ENCODE results near the gene GOLGA1.
"Not testable (repeated sequence)": the region's sequence is repeated elsewhere in the genome, so short reads cannot be mapped to it uniquely, and the experiment has no call there.

The GOLGA1 gene

DNA sequence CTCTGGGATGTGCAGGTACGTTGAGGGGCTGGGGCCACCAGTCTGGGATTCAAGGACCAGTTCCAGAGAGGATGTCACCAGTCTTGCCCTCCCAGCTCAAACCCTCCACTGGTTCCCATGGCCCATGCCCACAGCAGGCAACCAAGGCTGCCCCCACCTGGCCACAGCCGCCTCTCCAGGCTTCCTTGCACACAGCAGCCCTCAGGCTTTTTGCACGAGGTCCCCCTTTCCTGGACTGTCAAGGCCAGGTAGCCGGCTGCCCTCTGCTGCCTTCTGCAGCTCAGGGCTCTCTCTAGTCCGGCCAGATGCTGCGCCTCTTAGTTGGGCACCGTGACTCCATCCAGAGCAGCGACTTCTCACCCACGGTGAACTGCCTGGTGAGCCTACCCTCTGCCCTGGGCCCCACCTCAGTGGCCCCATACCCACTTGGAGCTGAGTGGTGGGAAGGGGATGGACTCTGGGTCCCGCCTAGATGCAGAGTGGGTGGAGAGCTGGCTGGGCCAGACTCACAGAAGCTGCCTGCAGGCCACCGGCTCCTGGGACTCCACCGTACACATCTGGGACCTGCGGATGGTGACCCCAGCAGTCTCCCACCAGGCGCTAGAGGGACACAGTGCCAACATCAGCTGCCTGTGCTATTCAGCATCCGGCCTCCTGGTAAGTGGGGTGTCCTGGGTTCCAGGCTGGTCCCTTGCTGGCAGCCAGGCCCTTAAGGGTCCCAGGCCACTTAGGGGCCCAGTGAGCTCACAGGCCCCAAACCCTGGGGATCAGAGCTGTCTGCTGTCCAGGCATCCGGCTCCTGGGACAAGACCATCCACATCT, 84.7 kb downstream of the GOLGA1 start:
- DNase-seq = peak; percentile 65

DNA sequence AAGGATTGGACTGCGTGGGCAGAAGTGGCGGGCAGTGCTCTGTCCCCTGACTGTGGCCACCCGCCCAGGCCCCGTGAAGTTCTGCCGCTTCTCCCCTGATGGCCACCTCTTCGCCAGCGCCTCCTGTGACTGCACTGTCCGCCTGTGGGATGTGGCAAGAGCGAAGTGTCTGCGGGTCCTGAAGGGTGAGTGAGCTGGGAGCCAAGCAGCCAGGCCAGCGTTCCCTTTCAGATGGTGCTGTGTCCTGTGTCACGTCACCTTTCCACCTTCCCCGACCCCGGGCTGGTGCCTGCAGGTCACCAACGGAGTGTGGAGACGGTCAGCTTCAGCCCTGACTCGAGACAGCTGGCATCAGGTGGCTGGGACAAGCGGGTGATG, 85.3 kb downstream of the GOLGA1 start:
- DNase-seq = no peak

DNA sequence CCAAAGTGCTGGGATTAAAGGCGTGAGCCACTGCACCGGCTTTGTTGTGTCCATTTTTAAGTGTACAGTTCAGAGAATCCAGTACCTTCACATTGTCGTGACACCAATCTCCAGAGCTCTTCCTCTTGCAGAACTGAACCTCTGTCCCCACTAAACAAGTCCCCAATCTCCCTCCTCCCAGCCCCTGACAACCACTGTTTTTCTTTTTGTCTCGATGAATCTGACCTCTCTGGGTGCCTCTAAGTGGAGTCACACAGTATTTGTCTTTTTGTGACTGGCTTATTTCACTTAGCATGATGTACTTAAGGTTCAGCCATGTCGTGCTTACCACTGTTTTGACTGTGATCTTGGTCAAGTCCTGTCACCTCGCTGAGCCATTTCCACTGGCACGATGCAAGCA, 86.1 kb downstream of the GOLGA1 start:
- no peak for DNase-seq

DNA sequence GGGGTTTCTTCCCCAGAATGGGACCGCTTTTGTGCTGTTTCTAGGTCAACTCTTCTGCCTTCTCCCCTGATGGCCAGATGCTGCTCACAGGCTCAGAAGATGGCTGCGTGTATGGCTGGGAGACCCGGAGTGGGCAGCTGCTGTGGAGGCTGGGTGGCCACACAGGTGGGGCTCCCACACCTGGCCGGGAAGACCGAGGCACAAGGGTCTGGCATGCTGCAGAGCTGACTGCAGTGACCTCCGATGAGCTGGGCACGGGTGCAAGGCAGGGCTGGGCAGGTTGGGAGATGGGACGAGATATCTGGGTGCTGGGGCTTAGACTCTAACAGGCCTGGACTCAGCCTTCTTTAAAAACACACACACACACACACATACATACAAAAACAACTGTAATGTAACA, 86.7 kb downstream of the GOLGA1 start:
- no peak for DNase-seq

DNA sequence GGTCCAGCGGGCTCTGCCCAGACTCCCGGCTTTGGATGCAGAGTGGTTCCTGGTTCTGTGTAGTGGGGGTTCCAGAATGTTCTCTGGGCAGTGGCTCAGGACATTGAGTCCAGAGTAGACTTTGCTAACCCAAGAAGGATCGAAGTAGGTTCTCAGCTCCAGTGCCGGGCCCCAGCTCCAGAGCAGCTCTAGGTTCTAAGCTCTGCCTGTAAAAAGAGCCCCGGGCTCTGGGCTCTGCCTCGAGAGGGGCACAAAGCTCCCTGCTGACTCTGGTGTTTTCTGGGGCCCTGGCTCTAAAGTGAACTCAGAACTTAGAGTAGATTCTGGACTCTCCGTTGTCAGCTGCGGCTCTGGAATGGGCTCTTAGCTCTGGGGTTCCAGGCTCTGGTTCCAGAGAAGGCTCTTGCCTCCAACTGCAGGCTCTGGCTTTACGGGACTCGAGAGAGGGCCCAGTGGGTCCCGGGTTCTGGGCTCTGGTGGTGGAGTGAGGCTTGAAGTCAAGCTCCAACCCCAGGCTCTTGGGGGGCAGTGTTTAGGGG, 87.2 kb downstream of the GOLGA1 start:
- DNase-seq = no peak

DNA sequence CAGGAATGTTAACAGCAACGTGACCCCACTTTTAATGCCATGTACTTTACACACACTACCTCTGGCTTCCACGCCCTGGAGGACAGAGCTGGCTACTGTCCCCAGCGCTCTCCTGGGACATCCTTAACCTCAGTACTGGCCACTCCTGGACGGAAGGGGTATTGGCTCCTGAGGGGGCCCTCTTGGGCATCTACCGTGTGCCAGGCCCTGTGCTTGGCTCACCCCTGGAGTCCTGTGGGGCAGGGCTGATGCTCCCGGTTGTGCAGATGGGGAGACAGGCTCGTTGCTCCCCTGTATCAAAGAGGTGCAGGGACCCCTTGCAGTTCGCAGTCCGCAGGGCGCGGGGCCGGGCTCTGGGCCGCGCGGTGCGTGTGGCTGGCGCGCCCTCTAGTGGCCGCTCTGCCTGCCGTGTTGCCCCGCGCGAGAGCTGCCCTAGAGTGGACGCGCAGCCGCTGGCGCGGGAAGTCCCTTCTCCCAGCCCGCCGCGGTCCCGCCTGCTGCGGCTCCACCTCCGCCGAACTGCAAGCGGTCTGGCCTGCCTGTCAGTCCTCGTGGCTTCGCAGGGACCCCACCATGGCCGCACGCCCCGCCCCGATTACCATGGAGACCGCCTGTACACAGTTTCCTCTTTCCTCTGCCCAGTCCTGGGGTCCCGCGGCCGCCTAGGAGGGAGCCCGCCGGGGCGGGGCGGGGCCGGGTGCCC, 87.9 kb downstream of the GOLGA1 start, which contains the start of gene WDR38:
TSS of gene WDR38 (plus strand) at position 632 of the 703 bp plus-strand sequence. CDS start 72 bp downstream, outside the sequence.
- DNase-seq = peak; percentile 81

DNA sequence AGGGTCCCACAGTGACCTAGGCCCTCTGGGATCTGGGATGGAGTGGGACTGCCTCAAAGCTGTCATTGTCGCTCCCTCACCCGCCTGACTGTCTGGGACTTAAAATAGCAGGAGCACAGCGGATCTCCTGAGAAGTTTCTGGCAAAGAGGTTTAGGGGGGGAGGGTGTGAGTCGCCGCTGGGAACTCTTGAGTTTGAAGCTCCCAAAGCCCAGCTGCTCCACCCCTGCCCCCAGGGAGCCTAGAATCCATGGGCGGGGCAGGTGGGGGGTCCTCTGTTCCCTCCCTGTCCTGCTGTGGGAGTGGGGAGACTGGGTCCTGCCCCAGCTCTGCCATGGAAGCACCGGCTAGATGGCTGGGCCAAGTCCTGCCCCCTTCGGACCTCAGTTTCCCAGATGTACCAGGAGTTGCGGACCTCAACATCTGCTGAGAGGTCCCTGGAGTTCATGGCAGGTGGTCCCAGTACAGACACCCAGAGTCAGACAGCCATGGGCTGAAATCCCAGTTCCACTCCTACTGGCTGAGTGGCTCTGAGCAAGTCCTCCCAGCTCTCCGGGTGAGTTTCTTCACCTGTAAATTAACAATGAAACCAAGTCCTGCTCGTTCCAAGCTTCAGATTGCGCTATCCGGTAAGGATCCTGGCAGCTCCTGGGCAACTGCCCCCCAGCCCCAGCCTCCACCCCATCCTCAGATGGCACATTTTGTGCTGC, 88.6 kb downstream of the GOLGA1 start:
- no peak for DNase-seq

DNA sequence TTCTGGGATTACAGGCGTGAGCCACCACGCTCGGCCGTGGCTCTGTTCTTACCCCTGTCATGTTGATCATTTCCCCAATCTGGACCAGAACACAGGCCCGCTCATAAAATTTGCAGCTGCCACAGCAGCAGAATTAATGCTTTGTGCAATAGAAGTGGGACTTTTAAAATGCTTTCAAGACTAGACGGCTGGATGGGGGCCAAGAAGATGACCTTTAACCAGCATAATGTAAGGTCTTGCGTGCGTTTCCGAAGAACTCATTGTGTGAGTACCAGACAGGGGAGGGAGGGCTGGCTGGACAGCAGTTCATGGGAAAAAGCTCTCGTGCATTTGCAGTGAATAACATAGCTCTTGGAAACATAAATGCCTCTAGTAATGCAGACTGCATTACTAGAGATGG, 91.1 kb downstream of the GOLGA1 start:
- DNase-seq = no peak

DNA sequence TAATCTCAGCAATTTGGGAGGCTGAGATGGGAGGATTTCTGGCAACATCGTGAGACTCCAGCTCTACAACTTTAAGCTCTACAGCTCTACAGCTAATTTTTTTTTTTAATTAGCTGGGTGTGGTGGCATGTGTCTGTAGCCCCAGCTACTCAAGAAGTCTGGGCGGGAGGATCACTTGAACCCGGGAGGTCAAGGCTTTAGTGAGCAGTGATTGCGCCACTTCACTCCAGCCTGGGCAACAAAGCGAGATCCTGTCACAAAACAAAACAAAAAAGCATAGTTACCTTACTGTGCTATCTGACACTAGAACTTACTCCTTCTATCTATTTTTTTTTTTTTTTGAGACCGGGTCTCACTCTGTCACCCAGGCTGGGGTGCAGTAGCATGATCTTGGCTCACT, 93.9 kb downstream of the GOLGA1 start:
- DNase-seq = no peak

DNA sequence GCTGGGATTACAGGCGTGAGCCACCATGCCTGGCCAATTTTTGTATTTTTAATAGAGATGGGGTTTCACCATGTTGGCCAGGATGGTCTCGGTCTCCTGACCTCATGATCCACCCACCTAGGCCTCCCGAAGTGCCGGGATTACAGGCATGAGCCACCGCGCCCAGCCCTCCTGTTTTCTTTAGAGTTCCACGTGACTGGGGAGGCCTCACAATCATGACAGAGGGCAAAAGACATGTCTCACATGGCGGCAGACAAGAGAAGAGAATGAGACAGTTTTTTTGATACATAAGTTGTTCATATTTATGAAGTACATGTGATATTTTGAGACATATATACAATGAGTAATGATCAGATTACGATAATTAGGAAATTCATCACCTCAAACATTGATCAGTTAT, 94.4 kb downstream of the GOLGA1 start:
- not testable (repeated sequence) for DNase-seq

DNA sequence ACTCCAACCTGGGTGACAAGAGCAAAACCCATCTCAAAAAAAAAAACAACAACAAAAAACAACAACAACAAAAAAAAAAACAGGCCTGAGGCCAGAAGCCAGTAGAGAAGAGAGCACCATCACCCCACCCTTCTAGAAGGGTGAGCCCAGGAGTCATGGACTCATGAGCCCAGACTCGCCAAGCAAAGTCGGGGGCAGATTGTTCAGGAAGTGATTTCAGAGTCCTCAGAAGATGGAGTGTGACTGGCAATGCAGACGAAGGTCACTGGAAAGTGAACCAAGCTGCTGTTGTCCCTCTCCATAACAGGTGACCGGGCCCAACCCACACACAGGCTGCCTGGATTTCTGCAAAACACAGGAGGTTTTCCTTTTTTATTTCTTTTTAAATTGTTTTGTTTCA, 96.6 kb downstream of the GOLGA1 start:
- no peak for DNase-seq

DNA sequence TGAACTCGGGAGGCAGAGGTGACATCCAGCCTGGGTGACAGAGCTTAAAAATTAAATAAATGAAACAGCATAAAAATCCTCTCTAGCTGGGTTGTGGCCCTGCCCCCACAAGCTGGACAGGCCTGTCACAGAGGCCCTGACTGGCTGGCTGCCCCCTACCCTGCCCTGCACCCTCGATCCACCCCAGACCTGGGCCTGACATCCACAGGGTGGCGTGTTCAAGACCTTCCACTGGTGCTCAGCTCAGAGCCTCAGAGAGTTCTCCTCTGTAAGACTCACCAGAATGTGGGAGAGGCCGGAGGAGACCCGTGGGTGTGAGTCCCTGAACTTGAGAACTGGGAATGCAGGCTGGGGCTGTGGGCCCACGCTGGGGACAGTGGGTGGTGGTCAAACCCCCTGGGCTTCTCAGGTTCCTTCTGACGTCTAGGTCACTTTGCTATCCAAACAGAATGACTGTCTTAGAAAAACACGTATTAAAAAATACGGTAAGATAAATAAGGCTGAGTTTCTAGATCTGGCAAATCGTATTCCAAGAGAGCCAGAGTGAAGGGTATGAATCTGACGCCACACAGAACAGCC, 97.3 kb downstream of the GOLGA1 start:
- DNase-seq = no peak

DNA sequence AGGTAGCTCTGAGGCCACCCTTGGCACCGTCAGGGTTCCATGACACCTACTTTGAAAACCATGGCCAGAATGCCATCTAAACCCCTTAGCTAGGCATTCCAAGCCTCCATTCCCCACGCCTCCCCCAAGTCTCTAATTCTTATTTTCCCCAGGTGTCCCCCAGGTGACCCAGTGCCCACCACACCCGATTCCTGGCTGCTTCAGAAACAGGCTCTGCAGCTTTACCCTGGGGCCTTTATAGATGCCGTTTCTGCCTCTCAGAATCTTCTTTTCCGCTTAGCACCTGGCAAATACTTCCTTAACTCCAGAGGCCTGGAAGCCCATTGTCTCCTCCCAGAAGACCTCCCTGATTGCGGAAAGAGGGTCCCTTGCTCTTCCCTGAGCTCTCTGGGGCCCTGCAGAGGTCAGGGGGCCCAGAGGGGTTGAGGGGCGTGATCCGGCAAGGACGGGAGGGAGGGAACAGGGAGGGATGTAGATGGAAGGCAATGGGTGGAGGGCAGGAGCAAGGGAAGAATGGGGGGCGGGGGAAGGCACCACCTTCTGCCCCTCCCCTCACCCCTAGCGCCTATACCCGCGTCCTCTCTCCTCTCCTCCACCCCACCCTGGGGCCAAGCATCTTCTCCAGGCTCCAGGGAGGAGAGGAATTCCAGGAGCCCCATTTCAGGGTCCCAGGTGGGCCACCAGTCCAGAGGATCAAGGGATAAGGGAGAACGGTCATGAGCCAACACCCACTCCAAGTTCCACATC, 99.6 kb downstream of the GOLGA1 start:
- no peak for DNase-seq

DNA sequence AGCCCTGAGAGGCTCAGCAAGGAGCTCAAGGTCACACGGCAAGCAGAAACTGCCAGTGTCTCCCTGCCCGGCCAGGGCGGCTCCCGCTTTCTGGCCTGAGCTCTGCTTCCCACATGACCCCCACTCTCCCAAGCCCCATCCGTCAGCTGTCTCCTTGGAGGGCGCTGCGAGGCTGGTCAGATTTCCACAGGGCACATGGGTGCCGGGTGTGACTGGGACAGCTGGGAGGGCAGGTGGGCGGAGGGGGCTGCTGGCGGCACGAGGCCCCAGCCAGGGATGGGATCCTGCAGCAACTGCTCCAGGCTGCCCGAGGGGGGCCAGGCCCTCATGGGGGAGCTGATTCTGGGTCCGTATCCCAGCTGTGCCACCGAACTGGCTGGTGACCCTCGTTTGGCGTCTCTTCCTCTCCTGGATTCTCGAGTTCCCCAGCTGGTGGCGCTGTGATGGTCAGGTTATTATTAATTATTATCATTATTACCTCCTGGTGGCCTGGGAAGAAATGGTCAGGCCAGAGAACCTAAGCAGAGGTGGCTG, 100.5 kb downstream of the GOLGA1 start:
- DNase-seq = no peak

DNA sequence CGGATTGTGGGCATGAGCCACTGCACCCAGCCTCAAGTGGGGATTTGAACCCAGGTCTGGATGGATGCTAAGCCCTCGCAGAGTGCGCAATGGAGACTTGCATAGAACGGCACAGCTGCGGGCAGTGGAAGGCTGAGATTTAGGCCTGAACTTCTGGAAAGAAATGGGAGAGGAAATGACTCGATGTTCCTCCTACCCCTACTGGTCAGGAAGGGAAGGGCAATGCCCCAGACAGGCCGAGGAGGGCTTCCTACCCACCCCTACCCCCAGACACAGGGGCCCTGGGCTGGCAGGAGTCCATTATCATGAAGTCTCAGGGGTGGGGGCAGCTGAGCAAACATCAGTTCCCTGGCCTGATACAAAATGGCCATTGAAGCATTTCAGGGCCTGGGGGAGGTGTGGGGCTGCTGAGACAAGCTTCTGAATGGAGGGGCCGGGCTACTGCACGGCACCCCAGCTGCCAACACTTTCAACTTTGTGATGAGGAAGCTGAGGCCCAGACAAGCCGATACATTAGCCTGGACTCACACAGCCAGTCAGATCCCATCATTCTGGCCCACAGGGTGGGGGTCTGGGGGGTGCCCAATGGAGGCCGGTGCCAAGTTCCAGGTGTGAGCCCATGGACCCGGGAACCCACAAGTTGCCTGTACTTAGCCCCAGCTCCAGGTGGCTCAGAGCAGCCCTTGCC, 101.1 kb downstream of the GOLGA1 start:
- no peak for DNase-seq

DNA sequence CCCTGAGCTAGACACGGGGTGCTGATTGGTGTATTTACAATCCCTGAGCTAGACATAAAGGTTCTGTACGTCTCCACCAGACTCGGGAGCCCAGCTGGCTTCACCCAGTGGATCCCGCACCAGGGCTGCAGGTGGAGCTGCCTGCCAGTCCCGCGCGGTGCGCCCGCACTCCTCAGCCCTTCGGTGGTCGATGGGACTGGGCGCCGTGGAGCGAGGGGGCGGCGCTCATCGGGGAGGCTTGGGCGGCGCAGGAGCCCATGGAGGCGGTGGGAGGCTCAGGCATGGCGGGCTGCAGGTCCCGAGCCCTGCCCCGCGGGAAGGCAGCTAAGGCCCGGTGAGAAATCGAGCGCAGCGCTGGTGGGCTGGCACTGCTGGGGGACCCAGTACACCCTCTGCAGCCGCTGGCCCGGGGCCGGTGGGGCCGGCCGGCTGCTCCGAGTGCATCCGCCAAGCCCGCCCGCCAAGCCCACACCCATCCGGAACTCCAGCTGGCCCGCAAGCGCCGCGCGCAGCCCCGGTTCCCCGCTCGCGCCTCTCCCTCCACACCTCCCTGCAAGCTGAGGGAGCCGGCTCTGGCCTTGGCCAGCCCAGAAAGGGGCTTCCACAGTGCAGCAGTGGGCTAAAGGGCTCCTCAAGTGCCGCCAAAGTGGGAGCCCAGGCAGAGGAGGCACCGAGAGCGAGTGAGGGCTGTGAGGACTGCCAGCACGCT, 102.2 kb downstream of the GOLGA1 start:
- not testable (repeated sequence) for DNase-seq

DNA sequence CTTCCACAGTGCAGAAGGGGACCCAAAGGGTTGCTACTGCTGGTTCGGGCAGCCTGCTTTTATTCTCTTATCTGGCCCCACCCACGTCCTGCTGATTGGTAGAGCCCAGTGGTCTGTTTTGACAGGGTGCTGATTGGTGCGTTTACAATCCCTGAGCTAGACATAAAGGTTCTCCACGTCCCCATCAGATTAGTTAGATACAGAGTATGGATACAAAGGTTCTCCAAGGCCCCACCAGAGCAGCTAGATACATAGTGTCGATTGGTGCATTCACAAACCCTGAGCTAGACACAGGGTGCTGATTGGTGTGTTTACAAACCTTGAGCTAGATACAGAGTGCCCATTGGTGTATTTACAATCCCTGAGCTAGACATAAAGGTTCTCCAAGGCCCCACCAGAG, 102.8 kb downstream of the GOLGA1 start:
- not testable (repeated sequence) for DNase-seq

DNA sequence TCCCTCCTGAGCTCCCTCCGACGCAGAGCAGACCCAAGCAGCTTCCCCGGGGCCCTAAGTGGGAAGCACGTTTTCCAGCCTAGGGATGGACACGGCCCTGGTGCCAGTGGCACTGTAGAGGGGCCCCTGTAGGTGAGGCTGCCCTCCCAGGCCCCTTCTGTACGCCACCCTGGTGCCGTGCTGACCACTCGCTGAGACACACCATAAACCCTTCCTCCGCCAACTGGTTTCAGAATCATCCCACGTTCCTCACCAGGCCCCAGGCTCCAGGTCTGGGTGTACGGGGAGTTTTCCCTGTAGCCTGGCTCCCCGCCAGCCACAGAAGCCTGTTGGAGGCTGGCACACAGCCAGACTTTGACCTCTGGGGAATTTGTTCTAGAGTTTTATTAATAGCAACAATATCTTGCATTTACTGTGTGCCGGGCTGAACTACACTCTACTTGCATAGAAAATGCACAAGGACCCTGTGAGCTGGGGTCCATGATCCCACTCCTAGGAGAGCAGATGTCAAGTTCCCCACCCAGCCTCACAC, 105.8 kb downstream of the GOLGA1 start:
- no peak for DNase-seq

DNA sequence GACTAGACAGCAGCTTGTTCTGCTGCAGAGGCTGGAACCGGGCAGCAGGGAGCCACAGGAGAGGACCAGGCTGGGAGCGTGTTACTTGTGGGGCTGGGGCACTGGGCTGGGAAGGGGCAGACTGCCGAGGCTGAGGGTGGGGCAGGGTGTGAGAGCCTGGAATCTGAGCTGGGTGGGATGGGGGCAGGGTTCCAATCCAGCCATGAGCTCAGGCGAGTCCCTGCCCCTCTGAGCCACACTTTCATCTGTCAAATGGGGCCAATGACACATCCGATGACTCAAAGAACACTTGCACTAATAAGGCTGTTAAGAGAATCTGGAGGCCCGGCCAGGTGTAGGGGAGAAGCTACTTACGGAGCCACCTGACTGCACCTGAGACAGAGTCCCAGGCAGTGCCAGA, 106.3 kb downstream of the GOLGA1 start:
- no peak for DNase-seq

DNA sequence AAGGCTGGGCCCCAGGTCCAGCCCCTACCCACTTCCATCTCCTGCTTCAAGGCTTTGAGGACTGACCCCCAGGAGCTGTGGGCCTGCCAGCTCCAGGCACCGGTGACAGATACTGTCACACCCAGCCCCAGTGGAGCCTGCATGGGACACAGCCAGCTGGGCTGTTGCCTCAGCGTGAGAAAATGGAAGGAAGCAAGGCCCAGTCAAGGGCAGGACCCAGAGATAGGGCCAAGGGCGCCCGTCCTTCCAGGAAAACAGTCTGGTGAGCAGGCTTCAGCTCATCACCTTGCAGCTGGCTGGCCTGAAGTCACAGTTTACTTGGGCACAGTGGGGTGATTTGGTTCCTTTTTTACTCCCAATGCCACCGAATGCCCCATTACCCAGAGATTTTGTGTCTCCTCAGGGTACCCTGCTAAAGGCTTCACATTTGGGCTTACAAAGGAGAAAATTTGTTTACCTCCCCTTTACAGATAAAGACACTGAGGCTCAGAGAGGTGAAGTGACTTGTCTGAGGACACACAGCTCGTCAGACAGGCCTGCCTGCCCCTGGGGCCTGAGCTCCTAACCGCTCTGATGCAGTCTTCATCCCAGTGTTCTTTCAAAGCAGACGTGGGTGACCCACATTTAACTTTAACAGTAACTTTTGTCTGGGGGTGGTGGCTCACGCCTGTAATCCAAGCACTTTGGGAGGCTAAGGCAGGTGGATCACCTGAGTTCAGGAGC, 109.1 kb downstream of the GOLGA1 start:
- DNase-seq = no peak

Measured in stimulated activated CD4-positive, alpha-beta T cell treated with anti-CD3 and anti-CD28 coated beads, Interleukin-15, amount 100 ng/mL, for 24 hours (primary cell).